ENCODE data around the gene FGGY.
"Not testable (repeated sequence)": the region's sequence is repeated elsewhere in the genome, so short reads cannot be mapped to it uniquely, and the experiment has no call there.

The FGGY gene

GRCh38 chr1:59288046-59288445 lies 8.8 kb upstream of the FGGY start:
- DNase-seq, result no peak

GRCh38 chr1:59289570-59289969 lies 7.3 kb upstream of the FGGY start:
- DNase-seq, result no peak

- peak; percentile 89 to 94 for DNase-seq
Measured at GRCh38 chr1:59290193-59290949, 6.5 kb upstream of the FGGY start.

GRCh38 chr1:59291561-59291960 lies 5.3 kb upstream of the FGGY start:
- DNase-seq, result no peak

- peak; percentile 98 to 99 for DNase-seq
Measured at GRCh38 chr1:59292562-59292961, 4.3 kb upstream of the FGGY start.

- DNase-seq, result no peak
Measured at GRCh38 chr1:59293206-59293605, 3.7 kb upstream of the FGGY start.

- no peak for DNase-seq
Measured at GRCh38 chr1:59293849-59294248, 3.0 kb upstream of the FGGY start.

- DNase-seq, result no peak
Measured at GRCh38 chr1:59294423-59294822, 2.5 kb upstream of the FGGY start.

- no peak for DNase-seq
Measured at GRCh38 chr1:59295618-59296017, 1.3 kb upstream of the FGGY start.

- no peak for DNase-seq
Measured at GRCh38 chr1:59298026-59298583, 1.2 kb downstream of the FGGY start.

GRCh38 chr1:59298710-59299346 lies 1.9 kb downstream of the FGGY start:
- no peak for DNase-seq

GRCh38 chr1:59299670-59300069 lies 2.8 kb downstream of the FGGY start:
- DNase-seq, result not testable (repeated sequence)

GRCh38 chr1:59302297-59302696 lies 5.4 kb downstream of the FGGY start:
- DNase-seq, result no peak

GRCh38 chr1:59302871-59303270 lies 6.0 kb downstream of the FGGY start:
- no peak for DNase-seq

- no peak for DNase-seq
Measured at GRCh38 chr1:59305188-59305587, 8.3 kb downstream of the FGGY start.

GRCh38 chr1:59307591-59307990 lies 10.7 kb downstream of the FGGY start:
- DNase-seq, result no peak

- no peak for DNase-seq
Measured at GRCh38 chr1:59308839-59309238, 11.9 kb downstream of the FGGY start.

GRCh38 chr1:59309392-59309791 lies 12.5 kb downstream of the FGGY start:
- no peak for DNase-seq

GRCh38 chr1:59309795-59310548 lies 13.1 kb downstream of the FGGY start:
- no peak for DNase-seq

- DNase-seq, result no peak
Measured at GRCh38 chr1:59310549-59311250, 13.8 kb downstream of the FGGY start.

- no peak for DNase-seq
Measured at GRCh38 chr1:59314776-59315528, 18.1 kb downstream of the FGGY start.
